Measurements from ENCODE around the gene TMEM186. TPM values are rescaled to one million over a fixed set of nuclear protein-coding genes. Genes with fewer than 3 reads are reported as not detected.
"Not testable (repeated sequence)": the region's sequence is repeated elsewhere in the genome, so short reads cannot be mapped to it uniquely, and the experiment has no call there.

TMEM186 gene
- total RNA-seq, 2 donors from 2014 or later: 11.8 to 12.1 TPM

- H3K9me3 Mint-ChIP-seq; ATAC-seq; H3K4me3 Mint-ChIP-seq; H3K27me3 Mint-ChIP-seq; DNase-seq (ENCODE audit: low spot score); H3K27ac Mint-ChIP-seq: not testable (repeated sequence)
- Mint-ChIP-seq H3K36me3 (peaks cover 42% of the 10 kb centered on the region), H3K4me1 (ENCODE audit: low read depth in 2 of 2) (peaks cover 17 to 18% of the 10 kb centered on the region in 2 donors)
These were observed 6.3 kb upstream of the TMEM186 start for GRCh38 chr16:8803733-8804132.

- Mint-ChIP-seq H3K4me1 (ENCODE audit: low read depth in 2 of 2) (peaks cover 25 to 26% of the 10 kb centered on the region in 2 donors), H3K27me3 (no peaks in the 10 kb centered on the region), H3K4me3 (no peak overlapping the region), H3K9me3 (no peaks in the 10 kb centered on the region), H3K36me3 (peaks cover 31% of the 10 kb centered on the region), H3K27ac (no peak overlapping the region)
- DNase-seq (ENCODE audit: low spot score): no peak
- ATAC-seq: no peak
These were observed 4.3 kb upstream of the TMEM186 start for GRCh38 chr16:8801701-8802100.

- Mint-ChIP-seq H3K9me3 (no peaks in the 10 kb centered on the region), H3K4me1 (ENCODE audit: low read depth in 2 of 2) (peaks cover 34 to 36% of the 10 kb centered on the region in 2 donors), H3K27ac (peak overlapping the region; percentile 93 to 94), H3K36me3 (peaks cover 21% of the 10 kb centered on the region), H3K27me3 (no peaks in the 10 kb centered on the region), H3K4me3 (peak overlapping the region; percentile 90)
- DNase-seq (ENCODE audit: low spot score) (no peak), ATAC-seq (no peak)
These were observed 1.2 kb upstream of the TMEM186 start for GRCh38 chr16:8798535-8799157.

GRCh38 chr16:8798174-8798527 lies 712 bp upstream of the TMEM186 start:
- Mint-ChIP-seq H3K27ac (peak overlapping the region; percentile 93 to 94), H3K4me1 (ENCODE audit: low read depth in 2 of 2) (peaks cover 32 to 33% of the 10 kb centered on the region in 2 donors), H3K9me3 (no peaks in the 10 kb centered on the region), H3K36me3 (peaks cover 17% of the 10 kb centered on the region), H3K4me3 (peak overlapping the region; percentile 90), H3K27me3 (no peaks in the 10 kb centered on the region)
- DNase-seq (ENCODE audit: low spot score) (no peak), ATAC-seq (peak in 1 of 2 donors; percentile 14)

- Mint-ChIP-seq H3K9me3 (no peaks in the 10 kb centered on the region), H3K27me3 (no peaks in the 10 kb centered on the region), H3K4me1 (ENCODE audit: low read depth in 2 of 2) (peaks cover 25 to 30% of the 10 kb centered on the region in 2 donors), H3K27ac (peak overlapping the region; percentile 93 to 94), H3K36me3 (peaks cover 6% of the 10 kb centered on the region), H3K4me3 (peak overlapping the region; percentile 90)
- ATAC-seq: no peak
- no peak for DNase-seq (ENCODE audit: low spot score)
These were observed 723 bp downstream of the TMEM186 start for GRCh38 chr16:8796469-8797363.

- H3K4me1 Mint-ChIP-seq (ENCODE audit: low read depth in 2 of 2): peaks cover 25 to 30% of the 10 kb centered on the region in 2 donors
- no peak for ATAC-seq
These were observed 1.6 kb downstream of the TMEM186 start for GRCh38 chr16:8795818-8796217.

GRCh38 chr16:8795091-8795490 lies 2.3 kb downstream of the TMEM186 start:
- peaks cover 25 to 30% of the 10 kb centered on the region in 2 donors for H3K4me1 Mint-ChIP-seq (ENCODE audit: low read depth in 2 of 2)
- ATAC-seq (no peak), DNase-seq (ENCODE audit: low spot score) (no peak)
- no peaks in the 10 kb centered on the region for H3K9me3 Mint-ChIP-seq
- peak overlapping the region; percentile 90 for H3K4me3 Mint-ChIP-seq
- H3K27me3 Mint-ChIP-seq: no peaks in the 10 kb centered on the region
- H3K27ac Mint-ChIP-seq: no peak overlapping the region
- peaks cover 6% of the 10 kb centered on the region for H3K36me3 Mint-ChIP-seq

More at GRCh38 chr16:8795818-8796217, 1.6 kb downstream of the TMEM186 start:
- Mint-ChIP-seq H3K36me3 (peaks cover 6% of the 10 kb centered on the region), H3K4me3 (peak overlapping the region; percentile 90), H3K9me3 (no peaks in the 10 kb centered on the region), H3K27ac (no peak overlapping the region), H3K27me3 (no peaks in the 10 kb centered on the region)
- no peak for DNase-seq (ENCODE audit: low spot score)

GRCh38 chr16:8788578-8789172 lies 8.8 kb downstream of the TMEM186 start:
- DNase-seq (ENCODE audit: low spot score): no peak
- no peaks in the 10 kb centered on the region for H3K36me3 Mint-ChIP-seq
- no peak overlapping the region for H3K27ac Mint-ChIP-seq
- no peak for ATAC-seq
- no peaks in the 10 kb centered on the region for H3K9me3 Mint-ChIP-seq
- no peak overlapping the region for H3K4me3 Mint-ChIP-seq
- no peaks in the 10 kb centered on the region for H3K27me3 Mint-ChIP-seq
- H3K4me1 Mint-ChIP-seq (ENCODE audit: low read depth in 2 of 2): no peaks in the 10 kb centered on the region

- ATAC-seq, H3K27ac Mint-ChIP-seq: not testable (repeated sequence)
These were observed 11.1 kb downstream of the TMEM186 start for GRCh38 chr16:8786316-8786715.

GRCh38 chr16:8785408-8785807 lies 12.0 kb downstream of the TMEM186 start:
- H3K27me3 Mint-ChIP-seq: no peaks in the 10 kb centered on the region
- H3K4me3 Mint-ChIP-seq: no peak overlapping the region
- H3K36me3 Mint-ChIP-seq: no peaks in the 10 kb centered on the region
- H3K27ac Mint-ChIP-seq: no peak overlapping the region
- ATAC-seq (no peak), DNase-seq (ENCODE audit: low spot score) (no peak)
- H3K4me1 Mint-ChIP-seq (ENCODE audit: low read depth in 2 of 2): no peaks in the 10 kb centered on the region
- no peaks in the 10 kb centered on the region for H3K9me3 Mint-ChIP-seq

More at GRCh38 chr16:8786316-8786715, 11.1 kb downstream of the TMEM186 start:
- not testable (repeated sequence) for H3K36me3 Mint-ChIP-seq; H3K9me3 Mint-ChIP-seq; H3K4me1 Mint-ChIP-seq (ENCODE audit: low read depth in 2 of 2); DNase-seq (ENCODE audit: low spot score); H3K27me3 Mint-ChIP-seq; H3K4me3 Mint-ChIP-seq

- Mint-ChIP-seq H3K36me3 (no peaks in the 10 kb centered on the region), H3K4me3 (no peak overlapping the region), H3K9me3 (no peaks in the 10 kb centered on the region), H3K4me1 (ENCODE audit: low read depth in 2 of 2) (peaks cover 0 to 4% of the 10 kb centered on the region in 2 donors), H3K27me3 (no peaks in the 10 kb centered on the region), H3K27ac (no peak overlapping the region)
- DNase-seq (ENCODE audit: low spot score): no peak
- ATAC-seq: no peak
These were observed 14.8 kb downstream of the TMEM186 start for GRCh38 chr16:8782673-8783072.

- Mint-ChIP-seq H3K4me1 (ENCODE audit: low read depth in 2 of 2) (peaks cover 0 to 4% of the 10 kb centered on the region in 2 donors), H3K4me3 (no peak overlapping the region), H3K27me3 (no peaks in the 10 kb centered on the region), H3K36me3 (no peaks in the 10 kb centered on the region), H3K27ac (no peak overlapping the region), H3K9me3 (no peaks in the 10 kb centered on the region)
- DNase-seq (ENCODE audit: low spot score): no peak
- ATAC-seq: no peak
These were observed 15.6 kb downstream of the TMEM186 start for GRCh38 chr16:8781797-8782196.

- Mint-ChIP-seq H3K36me3 (peaks cover 4% of the 10 kb centered on the region), H3K4me3 (no peak overlapping the region), H3K4me1 (ENCODE audit: low read depth in 2 of 2) (peaks cover 0 to 4% of the 10 kb centered on the region in 2 donors)
These were observed 20.2 kb downstream of the TMEM186 start for GRCh38 chr16:8777217-8777616.

GRCh38 chr16:8776129-8776584 lies 21.3 kb downstream of the TMEM186 start:
- Mint-ChIP-seq H3K27me3 (no peaks in the 10 kb centered on the region), H3K4me3 (no peak overlapping the region), H3K9me3 (no peaks in the 10 kb centered on the region), H3K4me1 (ENCODE audit: low read depth in 2 of 2) (peaks cover 0 to 4% of the 10 kb centered on the region in 2 donors), H3K36me3 (peaks cover 4% of the 10 kb centered on the region), H3K27ac (no peak overlapping the region)
- DNase-seq (ENCODE audit: low spot score) (no peak), ATAC-seq (no peak)

More at GRCh38 chr16:8777217-8777616, 20.2 kb downstream of the TMEM186 start:
- Mint-ChIP-seq H3K27me3 (no peaks in the 10 kb centered on the region), H3K9me3 (no peaks in the 10 kb centered on the region), H3K27ac (no peak overlapping the region)
- no peak for DNase-seq (ENCODE audit: low spot score)
- ATAC-seq: no peak
